GM23338 (cell line): ENCODE measurements around the gene ICAM3. TPM values are rescaled to one million over a fixed set of nuclear protein-coding genes. Genes with fewer than 3 reads are reported as not detected.

Experiments
- ATAC-seq: fragments of 200-7000 bp; cut with Tn5 transposase; 3 replicates; pipeline ENCODE4 v1.9.1; 2020
- DNase-seq: peaks from one replicate; pipeline ENCODE4 v3.0.0-alpha.2; 2015; ENCODE audit warnings: low spot score
- H2AFZ ChIP-seq: fragments of 200-600 bp; sonication (generic); 2 replicates; pipeline ENCODE4 v1.8.0; 2016; ENCODE audit warnings: antibody characterized with exemption, mild to moderate bottlenecking, moderate library complexity
- H3F3A ChIP-seq: fragments of 200-600 bp; sonication (generic); replicated peaks from 2 replicates; pipeline ENCODE4 v1.8.0; 2017; ENCODE audit warnings: antibody characterized with exemption, mixed run types, low read depth
- H3K27ac ChIP-seq: fragments of 200-600 bp; sonication (generic); 2 replicates; pipeline ENCODE4 v1.6.1; 2016; ENCODE audit warnings: low read depth
- H3K27me3 ChIP-seq: fragments of 200-600 bp; sonication (generic); 2 replicates; pipeline ENCODE4 v1.8.0; 2016; ENCODE audit warnings: mild to moderate bottlenecking, mixed run types, moderate library complexity; ENCODE audit not compliant: insufficient read depth
- H3K36me3 ChIP-seq: fragments of 200-600 bp; sonication (generic); 2 replicates; pipeline ENCODE4 v1.8.0; 2016; ENCODE audit warnings: mild to moderate bottlenecking; ENCODE audit not compliant: insufficient read depth
- H3K4me1 ChIP-seq: fragments of 200-600 bp; sonication (generic); 2 replicates; pipeline ENCODE4 v1.8.0; 2016; ENCODE audit warnings: mild to moderate bottlenecking, moderate library complexity; ENCODE audit not compliant: insufficient read depth
- H3K4me2 ChIP-seq: fragments of 200-600 bp; sonication (generic); 2 replicates; pipeline ENCODE4 v1.7.1; 2017; ENCODE audit warnings: mixed run types
- H3K4me3 ChIP-seq: fragments of 200-600 bp; sonication (generic); 2 replicates; pipeline ENCODE4 v1.6.1; 2016; ENCODE audit warnings: mixed run types
- H3K79me2 ChIP-seq: fragments of 200-600 bp; sonication (generic); replicated peaks from 2 replicates; pipeline ENCODE4 v1.8.0; 2017; ENCODE audit warnings: mild to moderate bottlenecking; ENCODE audit not compliant: insufficient read depth
- H3K9me2 ChIP-seq: fragments of 200-600 bp; sonication (generic); 2 replicates; pipeline ENCODE4 v1.8.0; 2017; ENCODE audit not compliant: insufficient read depth
- H4K20me1 ChIP-seq: fragments of 200-600 bp; sonication (generic); replicated peaks from 2 replicates; pipeline ENCODE4 v1.8.0; 2017; ENCODE audit warnings: mild to moderate bottlenecking; ENCODE audit not compliant: insufficient read depth
- H3K27ac Mint-ChIP-seq: 2 replicates; pipeline ENCODE4 v1.8.0; 2020; ENCODE audit warnings: inconsistent platforms, mild to moderate bottlenecking, moderate library complexity, mixed read lengths
- H3K27me3 Mint-ChIP-seq: 3 replicates; pipeline ENCODE4 v1.8.0; 2022; ENCODE audit warnings: low read depth, mild to moderate bottlenecking, moderate library complexity, mixed read lengths, inconsistent platforms; ENCODE audit not compliant: insufficient read depth, poor library complexity
- H3K36me3 Mint-ChIP-seq: 3 replicates; pipeline ENCODE4 v1.8.0; 2021; ENCODE audit warnings: low read depth, mild to moderate bottlenecking, inconsistent platforms, moderate library complexity, mixed read lengths
- H3K4me1 Mint-ChIP-seq: 3 replicates; pipeline ENCODE4 v1.8.0; 2020; ENCODE audit warnings: mild to moderate bottlenecking, inconsistent platforms, mixed read lengths
- H3K4me3 Mint-ChIP-seq: 3 replicates; pipeline ENCODE4 v1.8.0; 2021; ENCODE audit warnings: moderate library complexity, mild to moderate bottlenecking, inconsistent platforms, mixed read lengths
- H3K9me3 Mint-ChIP-seq: 3 replicates; pipeline ENCODE4 v1.8.0; 2020; ENCODE audit warnings: moderate library complexity, mild to moderate bottlenecking, inconsistent platforms, mixed read lengths
- CREB1 ChIP-seq: fragments of 250-450 bp; sonication (Bioruptor Pico); IDR thresholded peaks from 2 replicates; pipeline ENCODE4 v1.5.0; 2020; ENCODE audit warnings: low read depth, mild to moderate bottlenecking, moderate library complexity
- EZH2 ChIP-seq: fragments of 200-600 bp; sonication (generic); IDR thresholded peaks from one replicate; pipeline ENCODE4 v1.8.0; 2017; ENCODE audit warnings: antibody characterized with exemption, mild to moderate bottlenecking, low read depth; ENCODE audit not compliant: unreplicated experiment
- EZH2phosphoT487 ChIP-seq: fragments of 200-600 bp; sonication (generic); IDR thresholded peaks from one replicate; pipeline ENCODE4 v1.8.1; 2018; ENCODE audit warnings: antibody characterized with exemption; ENCODE audit not compliant: unreplicated experiment
- JUNB ChIP-seq: IDR thresholded peaks from one replicate; pipeline ENCODE4 v1.6.1; 2016; ENCODE audit warnings: antibody characterized with exemption; ENCODE audit not compliant: unreplicated experiment
- NANOG ChIP-seq: IDR thresholded peaks from 2 replicates; pipeline ENCODE4 v1.6.1; 2016; ENCODE audit warnings: antibody characterized with exemption, borderline replicate concordance
- POLR2AphosphoS5 ChIP-seq: IDR thresholded peaks from 2 replicates; pipeline ENCODE4 v1.6.1; 2016; ENCODE audit warnings: antibody characterized with exemption, low read depth
- STAT1 ChIP-seq: IDR thresholded peaks from one replicate; pipeline ENCODE4 v1.6.1; 2016; ENCODE audit warnings: antibody characterized with exemption; ENCODE audit not compliant: unreplicated experiment
- ZNF114 ChIP-seq: fragments of 250-450 bp; sonication (Bioruptor Pico); IDR thresholded peaks from 2 replicates; pipeline ENCODE4 v1.5.0; 2020; ENCODE audit warnings: mild to moderate bottlenecking, moderate library complexity
- ZNF331 ChIP-seq: fragments of 250-450 bp; sonication (Bioruptor Pico); IDR thresholded peaks from 2 replicates; pipeline ENCODE4 v1.5.0; 2020; ENCODE audit warnings: low read depth, mild to moderate bottlenecking, moderate library complexity
- polyA plus RNA-seq: library from polyadenylated mRNA; unstranded; fragments of >200 nt; fragmentation: Nextera tagmentation; extraction: Ambion mirVana; gene quantifications from 2 replicates; pipeline ENCODE4 v1.2.1, GENCODE V29; 2016
- total RNA-seq: library from RNA; depleted of rRNA; stranded (reverse); fragments of >200 nt; shearing (Covaris generic); gene quantifications from 2 replicates; pipeline ENCODE4 v1.2.3, GENCODE V29; 2014
- TF ChIP-seq, protein P1 (sequence below): IDR thresholded peaks from 2 replicates; pipeline ENCODE4 v1.6.1; 2016; ENCODE audit warnings: antibody characterized with exemption
- TF ChIP-seq, protein P2 (sequence below): fragments of 250-450 bp; sonication (Bioruptor Pico); IDR thresholded peaks from 2 replicates; pipeline ENCODE4 v1.5.0; 2020; ENCODE audit warnings: mild to moderate bottlenecking, moderate library complexity
- TF ChIP-seq, protein P3 (sequence below): IDR thresholded peaks from one replicate; pipeline ENCODE4 v1.6.1; 2018; ENCODE audit warnings: antibody characterized with exemption; ENCODE audit not compliant: unreplicated experiment
- TF ChIP-seq, protein P4 (sequence below), 2 experiments: fragments of 200-600 bp in 1 of 2; sonication (generic) in 1 of 2; conservative IDR thresholded peaks; 2 replicates each; pipeline versions ENCODE4 v1.5.1 to v1.6.1; 2016 to 2017; ENCODE audit warnings: antibody characterized with exemption in 2 of 2, low read depth in 2 of 2, mild to moderate bottlenecking in 2 of 2, moderate library complexity in 1 of 2

ICAM3 gene
- total and polyA plus RNA-seq, 2 experiments from 2014 or later: 9.6 to 14.7 TPM

DNA sequence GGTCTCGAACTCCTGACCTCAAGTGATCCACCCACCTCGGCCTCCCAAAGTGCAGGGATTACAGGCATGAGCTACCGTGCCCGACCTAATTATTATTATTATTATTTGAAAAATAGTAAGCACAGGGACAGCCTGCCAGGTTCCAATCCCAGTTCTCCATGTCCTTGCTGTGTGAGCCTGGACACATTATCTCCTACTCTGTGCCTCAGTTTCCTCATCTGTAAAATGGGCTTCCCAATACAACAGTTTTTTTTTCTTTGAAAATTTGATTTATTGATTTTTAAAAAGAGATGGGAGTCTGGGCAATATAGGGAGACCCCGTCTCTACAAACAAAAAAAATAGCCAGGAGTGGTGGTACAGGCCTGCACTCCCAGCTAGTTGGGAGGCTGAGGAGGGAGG, 33.1 kb downstream of the ICAM3 start:
- Histone ChIP-seq H3K27ac (no peak overlapping the region), H2AFZ (no peak overlapping the region), H4K20me1 (no peaks in the 10 kb centered on the region), H3K4me3 (no peak overlapping the region), H3K4me2 (no peak overlapping the region), H3F3A (no peaks in the 10 kb centered on the region), H3K4me1 (no peaks in the 10 kb centered on the region), H3K27me3 (no peaks in the 10 kb centered on the region), H3K9me2 (no peaks in the 10 kb centered on the region), H3K79me2 (no peaks in the 10 kb centered on the region), H3K36me3 (no peaks in the 10 kb centered on the region)
- H3K4me3 Mint-ChIP-seq: no peak overlapping the region
- H3K27ac Mint-ChIP-seq: no peak overlapping the region
- peaks cover 21% of the 10 kb centered on the region for H3K27me3 Mint-ChIP-seq
- ATAC-seq (no peak), DNase-seq (no peak)
- TF ChIP-seq, protein P1, sequence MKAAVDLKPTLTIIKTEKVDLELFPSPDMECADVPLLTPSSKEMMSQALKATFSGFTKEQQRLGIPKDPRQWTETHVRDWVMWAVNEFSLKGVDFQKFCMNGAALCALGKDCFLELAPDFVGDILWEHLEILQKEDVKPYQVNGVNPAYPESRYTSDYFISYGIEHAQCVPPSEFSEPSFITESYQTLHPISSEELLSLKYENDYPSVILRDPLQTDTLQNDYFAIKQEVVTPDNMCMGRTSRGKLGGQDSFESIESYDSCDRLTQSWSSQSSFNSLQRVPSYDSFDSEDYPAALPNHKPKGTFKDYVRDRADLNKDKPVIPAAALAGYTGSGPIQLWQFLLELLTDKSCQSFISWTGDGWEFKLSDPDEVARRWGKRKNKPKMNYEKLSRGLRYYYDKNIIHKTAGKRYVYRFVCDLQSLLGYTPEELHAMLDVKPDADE: no peak
- TF ChIP-seq, protein P2, sequence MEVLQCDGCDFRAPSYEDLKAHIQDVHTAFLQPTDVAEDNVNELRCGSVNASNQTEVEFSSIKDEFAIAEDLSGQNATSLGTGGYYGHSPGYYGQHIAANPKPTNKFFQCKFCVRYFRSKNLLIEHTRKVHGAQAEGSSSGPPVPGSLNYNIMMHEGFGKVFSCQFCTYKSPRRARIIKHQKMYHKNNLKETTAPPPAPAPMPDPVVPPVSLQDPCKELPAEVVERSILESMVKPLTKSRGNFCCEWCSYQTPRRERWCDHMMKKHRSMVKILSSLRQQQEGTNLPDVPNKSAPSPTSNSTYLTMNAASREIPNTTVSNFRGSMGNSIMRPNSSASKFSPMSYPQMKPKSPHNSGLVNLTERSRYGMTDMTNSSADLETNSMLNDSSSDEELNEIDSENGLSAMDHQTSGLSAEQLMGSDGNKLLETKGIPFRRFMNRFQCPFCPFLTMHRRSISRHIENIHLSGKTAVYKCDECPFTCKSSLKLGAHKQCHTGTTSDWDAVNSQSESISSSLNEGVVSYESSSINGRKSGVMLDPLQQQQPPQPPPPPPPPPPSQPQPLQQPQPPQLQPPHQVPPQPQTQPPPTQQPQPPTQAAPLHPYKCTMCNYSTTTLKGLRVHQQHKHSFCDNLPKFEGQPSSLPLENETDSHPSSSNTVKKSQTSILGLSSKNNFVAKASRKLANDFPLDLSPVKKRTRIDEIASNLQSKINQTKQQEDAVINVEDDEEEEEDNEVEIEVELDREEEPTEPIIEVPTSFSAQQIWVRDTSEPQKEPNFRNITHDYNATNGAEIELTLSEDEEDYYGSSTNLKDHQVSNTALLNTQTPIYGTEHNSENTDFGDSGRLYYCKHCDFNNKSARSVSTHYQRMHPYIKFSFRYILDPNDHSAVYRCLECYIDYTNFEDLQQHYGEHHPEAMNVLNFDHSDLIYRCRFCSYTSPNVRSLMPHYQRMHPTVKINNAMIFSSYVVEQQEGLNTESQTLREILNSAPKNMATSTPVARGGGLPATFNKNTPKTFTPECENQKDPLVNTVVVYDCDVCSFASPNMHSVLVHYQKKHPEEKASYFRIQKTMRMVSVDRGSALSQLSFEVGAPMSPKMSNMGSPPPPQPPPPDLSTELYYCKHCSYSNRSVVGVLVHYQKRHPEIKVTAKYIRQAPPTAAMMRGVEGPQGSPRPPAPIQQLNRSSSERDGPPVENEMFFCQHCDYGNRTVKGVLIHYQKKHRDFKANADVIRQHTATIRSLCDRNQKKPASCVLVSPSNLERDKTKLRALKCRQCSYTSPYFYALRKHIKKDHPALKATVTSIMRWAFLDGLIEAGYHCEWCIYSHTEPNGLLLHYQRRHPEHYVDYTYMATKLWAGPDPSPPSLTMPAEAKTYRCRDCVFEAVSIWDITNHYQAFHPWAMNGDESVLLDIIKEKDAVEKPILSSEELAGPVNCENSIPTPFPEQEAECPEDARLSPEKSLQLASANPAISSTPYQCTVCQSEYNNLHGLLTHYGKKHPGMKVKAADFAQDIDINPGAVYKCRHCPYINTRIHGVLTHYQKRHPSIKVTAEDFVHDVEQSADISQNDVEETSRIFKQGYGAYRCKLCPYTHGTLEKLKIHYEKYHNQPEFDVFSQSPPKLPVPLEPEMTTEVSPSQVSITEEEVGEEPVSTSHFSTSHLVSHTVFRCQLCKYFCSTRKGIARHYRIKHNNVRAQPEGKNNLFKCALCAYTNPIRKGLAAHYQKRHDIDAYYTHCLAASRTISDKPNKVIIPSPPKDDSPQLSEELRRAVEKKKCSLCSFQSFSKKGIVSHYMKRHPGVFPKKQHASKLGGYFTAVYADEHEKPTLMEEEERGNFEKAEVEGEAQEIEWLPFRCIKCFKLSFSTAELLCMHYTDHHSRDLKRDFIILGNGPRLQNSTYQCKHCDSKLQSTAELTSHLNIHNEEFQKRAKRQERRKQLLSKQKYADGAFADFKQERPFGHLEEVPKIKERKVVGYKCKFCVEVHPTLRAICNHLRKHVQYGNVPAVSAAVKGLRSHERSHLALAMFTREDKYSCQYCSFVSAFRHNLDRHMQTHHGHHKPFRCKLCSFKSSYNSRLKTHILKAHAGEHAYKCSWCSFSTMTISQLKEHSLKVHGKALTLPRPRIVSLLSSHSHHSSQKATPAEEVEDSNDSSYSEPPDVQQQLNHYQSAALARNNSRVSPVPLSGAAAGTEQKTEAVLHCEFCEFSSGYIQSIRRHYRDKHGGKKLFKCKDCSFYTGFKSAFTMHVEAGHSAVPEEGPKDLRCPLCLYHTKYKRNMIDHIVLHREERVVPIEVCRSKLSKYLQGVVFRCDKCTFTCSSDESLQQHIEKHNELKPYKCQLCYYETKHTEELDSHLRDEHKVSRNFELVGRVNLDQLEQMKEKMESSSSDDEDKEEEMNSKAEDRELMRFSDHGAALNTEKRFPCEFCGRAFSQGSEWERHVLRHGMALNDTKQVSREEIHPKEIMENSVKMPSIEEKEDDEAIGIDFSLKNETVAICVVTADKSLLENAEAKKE: no peak
- TF ChIP-seq, protein P3, sequence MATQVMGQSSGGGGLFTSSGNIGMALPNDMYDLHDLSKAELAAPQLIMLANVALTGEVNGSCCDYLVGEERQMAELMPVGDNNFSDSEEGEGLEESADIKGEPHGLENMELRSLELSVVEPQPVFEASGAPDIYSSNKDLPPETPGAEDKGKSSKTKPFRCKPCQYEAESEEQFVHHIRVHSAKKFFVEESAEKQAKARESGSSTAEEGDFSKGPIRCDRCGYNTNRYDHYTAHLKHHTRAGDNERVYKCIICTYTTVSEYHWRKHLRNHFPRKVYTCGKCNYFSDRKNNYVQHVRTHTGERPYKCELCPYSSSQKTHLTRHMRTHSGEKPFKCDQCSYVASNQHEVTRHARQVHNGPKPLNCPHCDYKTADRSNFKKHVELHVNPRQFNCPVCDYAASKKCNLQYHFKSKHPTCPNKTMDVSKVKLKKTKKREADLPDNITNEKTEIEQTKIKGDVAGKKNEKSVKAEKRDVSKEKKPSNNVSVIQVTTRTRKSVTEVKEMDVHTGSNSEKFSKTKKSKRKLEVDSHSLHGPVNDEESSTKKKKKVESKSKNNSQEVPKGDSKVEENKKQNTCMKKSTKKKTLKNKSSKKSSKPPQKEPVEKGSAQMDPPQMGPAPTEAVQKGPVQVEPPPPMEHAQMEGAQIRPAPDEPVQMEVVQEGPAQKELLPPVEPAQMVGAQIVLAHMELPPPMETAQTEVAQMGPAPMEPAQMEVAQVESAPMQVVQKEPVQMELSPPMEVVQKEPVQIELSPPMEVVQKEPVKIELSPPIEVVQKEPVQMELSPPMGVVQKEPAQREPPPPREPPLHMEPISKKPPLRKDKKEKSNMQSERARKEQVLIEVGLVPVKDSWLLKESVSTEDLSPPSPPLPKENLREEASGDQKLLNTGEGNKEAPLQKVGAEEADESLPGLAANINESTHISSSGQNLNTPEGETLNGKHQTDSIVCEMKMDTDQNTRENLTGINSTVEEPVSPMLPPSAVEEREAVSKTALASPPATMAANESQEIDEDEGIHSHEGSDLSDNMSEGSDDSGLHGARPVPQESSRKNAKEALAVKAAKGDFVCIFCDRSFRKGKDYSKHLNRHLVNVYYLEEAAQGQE: no peak
- TF ChIP-seq CREB1 (CRISPR knock-in tag) (no peak), EZH2phosphoT487 (no peak), POLR2AphosphoS5 (no peak), ZNF331 (CRISPR knock-in tag) (no peak), STAT1 (no peak), ZNF114 (CRISPR knock-in tag) (no peak), NANOG (no peak), JUNB (no peak), EZH2 (no peak)
- TF ChIP-seq, protein P4, sequence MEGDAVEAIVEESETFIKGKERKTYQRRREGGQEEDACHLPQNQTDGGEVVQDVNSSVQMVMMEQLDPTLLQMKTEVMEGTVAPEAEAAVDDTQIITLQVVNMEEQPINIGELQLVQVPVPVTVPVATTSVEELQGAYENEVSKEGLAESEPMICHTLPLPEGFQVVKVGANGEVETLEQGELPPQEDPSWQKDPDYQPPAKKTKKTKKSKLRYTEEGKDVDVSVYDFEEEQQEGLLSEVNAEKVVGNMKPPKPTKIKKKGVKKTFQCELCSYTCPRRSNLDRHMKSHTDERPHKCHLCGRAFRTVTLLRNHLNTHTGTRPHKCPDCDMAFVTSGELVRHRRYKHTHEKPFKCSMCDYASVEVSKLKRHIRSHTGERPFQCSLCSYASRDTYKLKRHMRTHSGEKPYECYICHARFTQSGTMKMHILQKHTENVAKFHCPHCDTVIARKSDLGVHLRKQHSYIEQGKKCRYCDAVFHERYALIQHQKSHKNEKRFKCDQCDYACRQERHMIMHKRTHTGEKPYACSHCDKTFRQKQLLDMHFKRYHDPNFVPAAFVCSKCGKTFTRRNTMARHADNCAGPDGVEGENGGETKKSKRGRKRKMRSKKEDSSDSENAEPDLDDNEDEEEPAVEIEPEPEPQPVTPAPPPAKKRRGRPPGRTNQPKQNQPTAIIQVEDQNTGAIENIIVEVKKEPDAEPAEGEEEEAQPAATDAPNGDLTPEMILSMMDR (conservative IDR thresholded peaks at IDR 0.05; ENCODE audit: low read depth in 2 of 2): no peak
- H3K9me3 Mint-ChIP-seq: no peaks in the 10 kb centered on the region
- H3K36me3 Mint-ChIP-seq: no peaks in the 10 kb centered on the region
- no peaks in the 10 kb centered on the region for H3K4me1 Mint-ChIP-seq
